HL-60 (cell line): Measurements from ENCODE around the gene SLC25A46.

Source experiments
- DNase-seq, 2 experiments: peaks; one replicate each; pipeline ENCODE4 v3.0.0-alpha.2; 2010 to 2020; ENCODE audit warnings: low read depth in 1 of 2, low spot score in 1 of 2
- H3K27ac ChIP-seq: fragments of 250-450 bp; sonication (Bioruptor Pico); replicated peaks from 2 replicates; pipeline ENCODE4 v1.5.1; 2020; ENCODE audit warnings: mild to moderate bottlenecking, moderate library complexity
- H3K27me3 ChIP-seq: fragments of 250-450 bp; sonication (Bioruptor Pico); 2 replicates; pipeline ENCODE4 v1.5.1; 2021; ENCODE audit warnings: mild to moderate bottlenecking, moderate library complexity; ENCODE audit not compliant: insufficient read depth, poor library complexity, severe bottlenecking
- H3K4me3 ChIP-seq: replicated peaks from 2 replicates; pipeline ENCODE4 v1.5.1; 2011; ENCODE audit warnings: mild to moderate bottlenecking, control low read depth, low read length; ENCODE audit not compliant: insufficient read depth
- GABPA ChIP-seq: IDR thresholded peaks from 2 replicates; pipeline ENCODE4 v1.6.1; 2012; ENCODE audit warnings: low read depth
- POLR2AphosphoS5 ChIP-seq: IDR thresholded peaks from 2 replicates; pipeline ENCODE4 v1.6.1; 2012; ENCODE audit warnings: low read depth
- SPI1 ChIP-seq: IDR thresholded peaks from 2 replicates; pipeline ENCODE4 v1.6.1; 2012; ENCODE audit warnings: low read depth, mild to moderate bottlenecking, borderline replicate concordance
- TF ChIP-seq, protein P1 (sequence below): IDR thresholded peaks from 2 replicates; pipeline ENCODE4 v1.6.1; 2012; ENCODE audit warnings: low read depth; ENCODE audit not compliant: insufficient replicate concordance
- TF ChIP-seq, protein P2 (sequence below): IDR thresholded peaks from one replicate; pipeline ENCODE4 v1.5.1; 2011; ENCODE audit warnings: low read length, control low read depth, inconsistent platforms; ENCODE audit not compliant: insufficient read depth

SLC25A46 gene

DNA sequence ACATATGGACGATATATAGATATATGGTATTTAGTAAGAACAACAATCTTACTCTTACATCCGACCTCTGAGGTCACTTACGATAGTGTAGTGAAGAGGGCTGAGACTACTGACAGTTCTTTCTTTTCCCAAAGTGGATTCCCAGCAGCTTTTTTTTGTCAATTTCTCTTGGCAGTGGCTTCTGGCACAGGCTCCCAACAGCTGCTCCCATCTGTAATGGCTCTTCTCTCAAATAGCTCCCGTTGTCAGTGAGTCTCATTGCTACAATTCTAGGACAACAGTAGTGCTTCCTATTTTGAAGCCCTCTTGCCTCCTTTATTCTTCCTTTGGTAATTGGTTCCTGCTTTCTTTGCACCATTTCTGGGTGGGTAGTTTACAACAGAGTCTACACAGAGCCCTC, 68.4 kb downstream of the SLC25A46 start:
- DNase-seq = no peak
- TF ChIP-seq, protein P1, sequence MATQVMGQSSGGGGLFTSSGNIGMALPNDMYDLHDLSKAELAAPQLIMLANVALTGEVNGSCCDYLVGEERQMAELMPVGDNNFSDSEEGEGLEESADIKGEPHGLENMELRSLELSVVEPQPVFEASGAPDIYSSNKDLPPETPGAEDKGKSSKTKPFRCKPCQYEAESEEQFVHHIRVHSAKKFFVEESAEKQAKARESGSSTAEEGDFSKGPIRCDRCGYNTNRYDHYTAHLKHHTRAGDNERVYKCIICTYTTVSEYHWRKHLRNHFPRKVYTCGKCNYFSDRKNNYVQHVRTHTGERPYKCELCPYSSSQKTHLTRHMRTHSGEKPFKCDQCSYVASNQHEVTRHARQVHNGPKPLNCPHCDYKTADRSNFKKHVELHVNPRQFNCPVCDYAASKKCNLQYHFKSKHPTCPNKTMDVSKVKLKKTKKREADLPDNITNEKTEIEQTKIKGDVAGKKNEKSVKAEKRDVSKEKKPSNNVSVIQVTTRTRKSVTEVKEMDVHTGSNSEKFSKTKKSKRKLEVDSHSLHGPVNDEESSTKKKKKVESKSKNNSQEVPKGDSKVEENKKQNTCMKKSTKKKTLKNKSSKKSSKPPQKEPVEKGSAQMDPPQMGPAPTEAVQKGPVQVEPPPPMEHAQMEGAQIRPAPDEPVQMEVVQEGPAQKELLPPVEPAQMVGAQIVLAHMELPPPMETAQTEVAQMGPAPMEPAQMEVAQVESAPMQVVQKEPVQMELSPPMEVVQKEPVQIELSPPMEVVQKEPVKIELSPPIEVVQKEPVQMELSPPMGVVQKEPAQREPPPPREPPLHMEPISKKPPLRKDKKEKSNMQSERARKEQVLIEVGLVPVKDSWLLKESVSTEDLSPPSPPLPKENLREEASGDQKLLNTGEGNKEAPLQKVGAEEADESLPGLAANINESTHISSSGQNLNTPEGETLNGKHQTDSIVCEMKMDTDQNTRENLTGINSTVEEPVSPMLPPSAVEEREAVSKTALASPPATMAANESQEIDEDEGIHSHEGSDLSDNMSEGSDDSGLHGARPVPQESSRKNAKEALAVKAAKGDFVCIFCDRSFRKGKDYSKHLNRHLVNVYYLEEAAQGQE = no peak
- TF ChIP-seq GABPA (no peak), POLR2AphosphoS5 (no peak), SPI1 (no peak)
- TF ChIP-seq, protein P2, sequence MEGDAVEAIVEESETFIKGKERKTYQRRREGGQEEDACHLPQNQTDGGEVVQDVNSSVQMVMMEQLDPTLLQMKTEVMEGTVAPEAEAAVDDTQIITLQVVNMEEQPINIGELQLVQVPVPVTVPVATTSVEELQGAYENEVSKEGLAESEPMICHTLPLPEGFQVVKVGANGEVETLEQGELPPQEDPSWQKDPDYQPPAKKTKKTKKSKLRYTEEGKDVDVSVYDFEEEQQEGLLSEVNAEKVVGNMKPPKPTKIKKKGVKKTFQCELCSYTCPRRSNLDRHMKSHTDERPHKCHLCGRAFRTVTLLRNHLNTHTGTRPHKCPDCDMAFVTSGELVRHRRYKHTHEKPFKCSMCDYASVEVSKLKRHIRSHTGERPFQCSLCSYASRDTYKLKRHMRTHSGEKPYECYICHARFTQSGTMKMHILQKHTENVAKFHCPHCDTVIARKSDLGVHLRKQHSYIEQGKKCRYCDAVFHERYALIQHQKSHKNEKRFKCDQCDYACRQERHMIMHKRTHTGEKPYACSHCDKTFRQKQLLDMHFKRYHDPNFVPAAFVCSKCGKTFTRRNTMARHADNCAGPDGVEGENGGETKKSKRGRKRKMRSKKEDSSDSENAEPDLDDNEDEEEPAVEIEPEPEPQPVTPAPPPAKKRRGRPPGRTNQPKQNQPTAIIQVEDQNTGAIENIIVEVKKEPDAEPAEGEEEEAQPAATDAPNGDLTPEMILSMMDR = no peak
- no peak overlapping the region for H3K27ac ChIP-seq
- no peaks in the 10 kb centered on the region for H3K27me3 ChIP-seq
- H3K4me3 ChIP-seq = no peak overlapping the region

DNA sequence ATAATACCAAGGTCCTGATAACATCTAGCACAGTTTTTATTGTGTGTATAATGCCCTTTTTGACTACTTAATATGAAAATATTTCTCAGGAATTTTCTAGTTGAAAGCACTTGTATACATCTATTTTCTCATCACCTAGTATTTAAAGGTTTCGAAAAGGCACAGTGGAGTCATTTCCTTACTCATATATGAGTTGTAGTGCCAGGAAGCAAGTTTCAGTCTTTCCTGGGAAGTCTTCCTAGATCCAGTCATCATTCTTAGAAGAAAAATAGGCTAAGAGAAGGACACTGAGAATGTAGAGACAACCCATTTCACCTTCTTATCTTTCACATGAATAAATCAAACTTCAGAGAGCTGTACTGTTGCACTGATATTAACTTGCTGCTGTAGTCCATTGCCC, 70.2 kb downstream of the SLC25A46 start:
- no peak for DNase-seq
- Histone ChIP-seq H3K27ac (no peak overlapping the region), H3K27me3 (no peaks in the 10 kb centered on the region), H3K4me3 (no peak overlapping the region)
- TF ChIP-seq, protein P1 = no peak
- TF ChIP-seq GABPA (no peak), SPI1 (no peak), POLR2AphosphoS5 (no peak)
- TF ChIP-seq, protein P2 = no peak
